HEK293T (cell line): ENCODE data around the gene MUCL3.

ENCODE experiments used
- BHLHE40 ChIP-seq: fragments of 450-650 bp; IDR thresholded peaks from 2 replicates; pipeline ENCODE4 v1.6.1; 2016; ENCODE audit warnings: mild to moderate bottlenecking, moderate library complexity, borderline replicate concordance
- CTBP1 ChIP-seq: fragments of 450-650 bp; IDR thresholded peaks from 2 replicates; pipeline ENCODE4 v1.6.1; 2016; ENCODE audit warnings: borderline replicate concordance
- FOXK2 ChIP-seq: fragments of 450-650 bp; IDR thresholded peaks from 2 replicates; pipeline ENCODE4 v1.6.1; 2016; ENCODE audit warnings: mild to moderate bottlenecking
- FOXM1 ChIP-seq: fragments of 450-650 bp; IDR thresholded peaks from 2 replicates; pipeline ENCODE4 v1.6.1; 2017; ENCODE audit warnings: mild to moderate bottlenecking, borderline replicate concordance
- HDGF ChIP-seq: fragments of 450-650 bp; IDR thresholded peaks from 2 replicates; pipeline ENCODE4 v1.6.1; 2017; ENCODE audit warnings: antibody characterized with exemption, borderline replicate concordance
- L3MBTL2 ChIP-seq: fragments of 450-650 bp; conservative IDR thresholded peaks from 2 replicates; pipeline ENCODE4 v1.6.1; 2016; ENCODE audit warnings: mild to moderate bottlenecking
- NFRKB ChIP-seq: fragments of 450-650 bp; IDR thresholded peaks from 2 replicates; pipeline ENCODE4 v1.6.1; 2016; ENCODE audit warnings: mild to moderate bottlenecking, moderate library complexity
- SP1 ChIP-seq: fragments of 450-650 bp; IDR thresholded peaks from 2 replicates; pipeline ENCODE4 v1.6.1; 2017
- SUZ12 ChIP-seq: fragments of 450-650 bp; IDR thresholded peaks from 2 replicates; pipeline ENCODE4 v1.6.1; 2016; ENCODE audit warnings: mild to moderate bottlenecking
- TARDBP ChIP-seq: fragments of 450-650 bp; IDR thresholded peaks from 2 replicates; pipeline ENCODE4 v1.6.1; 2016
- TF ChIP-seq, protein P1 (sequence below): fragments of 450-650 bp; IDR thresholded peaks from 2 replicates; pipeline ENCODE4 v1.6.1; 2016

DNA sequence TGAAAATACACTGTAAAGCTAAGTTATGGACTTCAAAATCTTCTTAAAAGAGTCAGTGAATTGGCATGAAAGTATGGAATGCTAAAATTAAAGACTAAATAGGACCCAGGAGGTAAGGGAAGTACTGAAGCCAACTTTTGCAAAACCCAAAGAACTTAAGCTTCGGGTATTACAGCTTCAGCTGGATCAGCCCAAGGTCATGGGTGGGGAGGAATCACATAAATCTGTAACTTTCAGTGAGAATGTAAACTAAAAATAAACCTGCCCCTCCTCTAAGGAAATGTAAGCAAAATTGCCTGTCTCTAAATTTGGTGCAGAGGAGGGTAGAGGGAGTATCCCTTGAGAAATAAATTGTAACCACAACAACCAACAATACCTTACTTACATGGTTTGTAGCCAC is 38.4 kb downstream of the MUCL3 start:
- TF ChIP-seq NFRKB = no peak
- TF ChIP-seq BHLHE40 = no peak
- no peak for TF ChIP-seq SP1
- TF ChIP-seq HDGF = no peak
- no peak for TF ChIP-seq CTBP1
- TF ChIP-seq, protein P1, sequence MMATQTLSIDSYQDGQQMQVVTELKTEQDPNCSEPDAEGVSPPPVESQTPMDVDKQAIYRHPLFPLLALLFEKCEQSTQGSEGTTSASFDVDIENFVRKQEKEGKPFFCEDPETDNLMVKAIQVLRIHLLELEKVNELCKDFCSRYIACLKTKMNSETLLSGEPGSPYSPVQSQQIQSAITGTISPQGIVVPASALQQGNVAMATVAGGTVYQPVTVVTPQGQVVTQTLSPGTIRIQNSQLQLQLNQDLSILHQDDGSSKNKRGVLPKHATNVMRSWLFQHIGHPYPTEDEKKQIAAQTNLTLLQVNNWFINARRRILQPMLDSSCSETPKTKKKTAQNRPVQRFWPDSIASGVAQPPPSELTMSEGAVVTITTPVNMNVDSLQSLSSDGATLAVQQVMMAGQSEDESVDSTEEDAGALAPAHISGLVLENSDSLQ = no peak
- no peak for TF ChIP-seq TARDBP
- TF ChIP-seq L3MBTL2 = no peak
- no peak for TF ChIP-seq SUZ12
- no peak for TF ChIP-seq FOXK2
- no peak for TF ChIP-seq FOXM1
